ENCODE data around the gene MRPS2.
"Not testable (repeated sequence)": the region's sequence is repeated elsewhere in the genome, so short reads cannot be mapped to it uniquely, and the experiment has no call there.

DNA sequence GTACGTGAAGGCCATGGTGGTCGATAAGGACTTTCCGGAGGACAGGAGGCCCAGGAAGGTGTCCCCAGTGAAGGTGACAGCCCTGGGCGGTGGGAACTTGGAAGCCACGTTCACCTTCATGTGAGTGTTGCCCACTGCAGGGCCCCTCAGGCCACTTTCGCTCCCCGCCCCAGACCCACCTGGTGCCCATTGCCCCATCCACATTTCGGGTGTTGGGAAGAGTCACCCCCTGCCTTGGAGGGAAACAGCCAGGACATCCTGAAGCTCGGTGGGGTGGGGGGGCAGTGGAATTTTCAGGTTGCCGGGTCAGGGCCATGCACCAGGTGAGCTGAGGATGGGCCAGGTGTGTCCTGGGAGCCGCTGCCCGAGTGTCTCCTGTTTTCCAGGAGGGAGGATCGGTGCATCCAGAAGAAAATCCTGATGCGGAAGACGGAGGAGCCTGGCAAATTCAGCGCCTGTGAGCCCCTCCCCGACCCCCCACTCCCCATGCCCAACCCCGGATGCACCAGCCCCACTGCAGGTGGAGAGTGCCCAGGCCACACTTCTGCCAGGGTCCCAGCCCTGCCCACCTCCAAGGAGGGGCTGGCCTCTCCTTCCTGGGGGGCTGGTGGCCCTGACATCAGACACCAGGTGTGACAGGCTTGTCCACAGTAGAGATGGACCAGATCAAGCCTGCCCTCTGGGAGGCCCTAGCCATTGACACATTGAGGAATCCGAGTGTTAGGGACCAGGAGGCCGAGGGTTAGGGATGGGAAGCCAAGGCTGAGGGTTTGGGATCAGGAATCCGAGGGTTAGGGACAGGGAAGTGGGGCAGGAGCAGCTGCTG is 46.5 kb downstream of the MRPS2 start:
- TF ChIP-seq, protein P1, sequence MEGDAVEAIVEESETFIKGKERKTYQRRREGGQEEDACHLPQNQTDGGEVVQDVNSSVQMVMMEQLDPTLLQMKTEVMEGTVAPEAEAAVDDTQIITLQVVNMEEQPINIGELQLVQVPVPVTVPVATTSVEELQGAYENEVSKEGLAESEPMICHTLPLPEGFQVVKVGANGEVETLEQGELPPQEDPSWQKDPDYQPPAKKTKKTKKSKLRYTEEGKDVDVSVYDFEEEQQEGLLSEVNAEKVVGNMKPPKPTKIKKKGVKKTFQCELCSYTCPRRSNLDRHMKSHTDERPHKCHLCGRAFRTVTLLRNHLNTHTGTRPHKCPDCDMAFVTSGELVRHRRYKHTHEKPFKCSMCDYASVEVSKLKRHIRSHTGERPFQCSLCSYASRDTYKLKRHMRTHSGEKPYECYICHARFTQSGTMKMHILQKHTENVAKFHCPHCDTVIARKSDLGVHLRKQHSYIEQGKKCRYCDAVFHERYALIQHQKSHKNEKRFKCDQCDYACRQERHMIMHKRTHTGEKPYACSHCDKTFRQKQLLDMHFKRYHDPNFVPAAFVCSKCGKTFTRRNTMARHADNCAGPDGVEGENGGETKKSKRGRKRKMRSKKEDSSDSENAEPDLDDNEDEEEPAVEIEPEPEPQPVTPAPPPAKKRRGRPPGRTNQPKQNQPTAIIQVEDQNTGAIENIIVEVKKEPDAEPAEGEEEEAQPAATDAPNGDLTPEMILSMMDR (IDR thresholded peaks at IDR 0.05) = not testable (repeated sequence)
- not testable (repeated sequence) for TF ChIP-seq POLR2A, POLR2AphosphoS5, EP300 (IDR thresholded peaks at IDR 0.05)

All from sigmoid colon (tissue), 4 donors.